CD4-positive, alpha-beta T cell (primary cell): Measurements from ENCODE around the gene NCKAP5. TPM values are rescaled to one million over a fixed set of nuclear protein-coding genes. Genes with fewer than 3 reads are reported as not detected.

Experiments
- ATAC-seq: fragments of 200-7000 bp; cut with Tn5 transposase; one replicate; pipeline ENCODE4 v1.10.0; 2022; ENCODE audit warnings: mild to moderate bottlenecking; ENCODE audit not compliant: poor library complexity
- CTCF ChIA-PET: fragments of 350-600 bp; sonication (Branson Sonifier 250); formaldehyde crosslinking; loops from one replicate; lab custom pipeline; 2021; ENCODE audit warnings: antibody characterized with exemption, inconsistent platforms; lab: Charles Lee
- POLR2A ChIA-PET: fragments of 350-600 bp; sonication (Branson Sonifier 250); formaldehyde crosslinking; loops from one replicate; lab custom pipeline; 2021; ENCODE audit warnings: antibody characterized with exemption, inconsistent platforms; lab: Charles Lee
- DNase-seq, 14 experiments: peaks; one replicate each; pipeline ENCODE4 v3.0.0-alpha.2; 2013 to 2020; ENCODE audit warnings: mixed read lengths in 2 of 14
- H3K27ac ChIP-seq, 2 donors: one replicate each; pipeline versions ENCODE4 v1.5.1 to v1.7.0; 2013; ENCODE audit warnings: low read length in 2 of 2, low read depth in 1 of 2, mild to moderate bottlenecking in 1 of 2
- H3K27me3 ChIP-seq, 2 experiments: 1 replicate in 1 of 2; 2 replicates in 1 of 2; pipeline versions ENCODE4 v1.6.1 to v1.7.0; 2013; ENCODE audit warnings: low read length in 2 of 2, control low read depth in 1 of 2, mild to moderate bottlenecking in 1 of 2, moderate library complexity in 1 of 2; ENCODE audit not compliant: insufficient read depth in 2 of 2, control insufficient read depth in 1 of 2
- H3K36me3 ChIP-seq: one replicate; pipeline ENCODE4 v1.6.1; 2013; ENCODE audit warnings: low read length, control low read depth; ENCODE audit not compliant: insufficient read depth
- H3K4me1 ChIP-seq: one replicate; pipeline ENCODE4 v1.6.1; 2013; ENCODE audit warnings: low read length, control low read depth; ENCODE audit not compliant: insufficient read depth
- H3K4me3 ChIP-seq: one replicate; pipeline ENCODE4 v1.5.1; 2013; ENCODE audit warnings: mild to moderate bottlenecking, low read length, moderate library complexity
- H3K9me3 ChIP-seq, 2 experiments: 1 replicate in 1 of 2; 2 replicates in 1 of 2; pipeline versions ENCODE4 v1.6.1 to v1.7.0; 2013; ENCODE audit warnings: low read length in 2 of 2, mild to moderate bottlenecking in 2 of 2, control low read depth in 1 of 2, moderate library complexity in 1 of 2; ENCODE audit not compliant: control insufficient read depth in 1 of 2, insufficient read depth in 1 of 2
- H3K27ac Mint-ChIP-seq: one replicate; pipeline ENCODE4 v1.8.0; 2020; ENCODE audit warnings: mixed read lengths
- H3K27me3 Mint-ChIP-seq: one replicate; pipeline ENCODE4 v1.8.0; 2021; ENCODE audit warnings: mixed read lengths
- H3K36me3 Mint-ChIP-seq: one replicate; pipeline ENCODE4 v1.8.0; 2021; ENCODE audit warnings: low read depth, mixed read lengths
- H3K4me1 Mint-ChIP-seq: one replicate; pipeline ENCODE4 v1.8.0; 2021; ENCODE audit warnings: low read depth, mixed read lengths
- H3K4me3 Mint-ChIP-seq: one replicate; pipeline ENCODE4 v1.8.0; 2020; ENCODE audit warnings: mild to moderate bottlenecking, mixed read lengths
- H3K9me3 Mint-ChIP-seq: one replicate; pipeline ENCODE4 v1.8.0; 2020; ENCODE audit warnings: mixed read lengths
- intact Hi-C, 2 experiments: fragments of 100-400 bp; cut with DNase I in 1 of 2; cut with micrococcal nuclease in 1 of 2; formaldehyde crosslinking; loops; one replicate each; pipeline versions ENCODE4 v1.15.1 to v1.9.0; 2023 to 2025; cut with DNase I, micrococcal nuclease
- total RNA-seq, 174 experiments: library from RNA in 2 of 174; stranded (reverse) in 2 of 174; gene quantifications; one replicate each; pipeline ENCODE4 v1.2.3 and lab custom pipeline; 2021 to 2026
- TF ChIP-seq, protein P1 (sequence below): fragments of 200-600 bp; IDR thresholded peaks from one replicate; pipeline ENCODE4 v1.8.0; 2022; ENCODE audit warnings: antibody characterized with exemption, mild to moderate bottlenecking

The NCKAP5 gene
- total RNA-seq, 2 experiments from 2014 or later: not detected

- no peaks in the 10 kb centered on the region for H3K36me3 ChIP-seq
- H3K4me3 Mint-ChIP-seq: no peak overlapping the region
- ChIA-PET CTCF (no interaction called here), POLR2A (no interaction called here)
- no peaks in the 10 kb centered on the region for H3K4me1 Mint-ChIP-seq
- ATAC-seq: no peak
- no peaks in the 10 kb centered on the region for H3K9me3 ChIP-seq
- TF ChIP-seq, protein P1, sequence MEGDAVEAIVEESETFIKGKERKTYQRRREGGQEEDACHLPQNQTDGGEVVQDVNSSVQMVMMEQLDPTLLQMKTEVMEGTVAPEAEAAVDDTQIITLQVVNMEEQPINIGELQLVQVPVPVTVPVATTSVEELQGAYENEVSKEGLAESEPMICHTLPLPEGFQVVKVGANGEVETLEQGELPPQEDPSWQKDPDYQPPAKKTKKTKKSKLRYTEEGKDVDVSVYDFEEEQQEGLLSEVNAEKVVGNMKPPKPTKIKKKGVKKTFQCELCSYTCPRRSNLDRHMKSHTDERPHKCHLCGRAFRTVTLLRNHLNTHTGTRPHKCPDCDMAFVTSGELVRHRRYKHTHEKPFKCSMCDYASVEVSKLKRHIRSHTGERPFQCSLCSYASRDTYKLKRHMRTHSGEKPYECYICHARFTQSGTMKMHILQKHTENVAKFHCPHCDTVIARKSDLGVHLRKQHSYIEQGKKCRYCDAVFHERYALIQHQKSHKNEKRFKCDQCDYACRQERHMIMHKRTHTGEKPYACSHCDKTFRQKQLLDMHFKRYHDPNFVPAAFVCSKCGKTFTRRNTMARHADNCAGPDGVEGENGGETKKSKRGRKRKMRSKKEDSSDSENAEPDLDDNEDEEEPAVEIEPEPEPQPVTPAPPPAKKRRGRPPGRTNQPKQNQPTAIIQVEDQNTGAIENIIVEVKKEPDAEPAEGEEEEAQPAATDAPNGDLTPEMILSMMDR: no peak
- H3K27me3 Mint-ChIP-seq: no peaks in the 10 kb centered on the region
- no peaks in the 10 kb centered on the region for H3K27me3 ChIP-seq
- intact Hi-C loops: loop anchor here in 1 of 2 experiments (1.0 kb wide), 1 partner anchor 13 kb away; no protein-coding TSS in a partner anchor
- no peak overlapping the region for H3K27ac Mint-ChIP-seq
- no peak overlapping the region for H3K4me3 ChIP-seq
- H3K4me1 ChIP-seq: no peaks in the 10 kb centered on the region
- H3K36me3 Mint-ChIP-seq: no peaks in the 10 kb centered on the region
- no peak overlapping the region for H3K27ac ChIP-seq
- peaks cover 5% of the 10 kb centered on the region for H3K9me3 Mint-ChIP-seq
- DNase-seq: no peak
These were observed 589.4 kb downstream of the NCKAP5 start for GRCh38 chr2:132978840-132979239.

DNA sequence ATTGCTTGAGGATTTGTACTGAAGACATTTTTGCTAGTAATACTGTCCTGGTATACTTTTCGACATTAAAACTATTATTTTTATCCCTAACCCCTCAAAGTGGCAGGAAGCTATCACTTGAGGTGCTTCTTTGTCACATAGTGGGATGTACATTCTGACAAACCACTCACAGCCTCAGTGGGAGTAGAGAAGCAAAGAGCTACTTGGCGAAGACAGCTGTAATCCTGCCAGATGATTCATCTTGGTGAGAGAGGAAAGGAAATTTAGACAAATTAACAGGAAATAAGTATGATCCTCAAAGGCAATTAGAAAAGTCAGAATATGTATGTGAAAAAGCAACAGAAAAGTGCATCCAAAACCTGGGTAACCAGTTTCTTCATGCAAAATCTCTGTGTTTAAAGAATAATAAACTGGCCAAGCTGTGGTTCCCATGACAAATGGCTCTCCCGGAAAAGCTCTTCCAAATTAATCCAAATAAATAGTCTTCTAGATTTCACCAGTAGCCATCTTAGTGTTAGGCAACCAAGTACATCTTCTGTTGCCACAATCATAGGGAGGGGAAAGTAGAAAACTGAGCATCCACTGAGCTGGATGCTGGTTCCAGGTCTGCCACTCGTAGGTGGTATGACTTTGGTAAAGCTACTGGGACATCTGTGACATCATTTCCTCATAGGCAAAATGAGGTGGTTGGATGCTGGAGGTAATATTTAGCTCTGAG lies 590.3 kb downstream of the NCKAP5 start:
- Mint-ChIP-seq H3K27ac (no peak overlapping the region), H3K9me3 (peaks cover 5% of the 10 kb centered on the region), H3K4me3 (no peak overlapping the region), H3K4me1 (no peaks in the 10 kb centered on the region), H3K36me3 (no peaks in the 10 kb centered on the region), H3K27me3 (no peaks in the 10 kb centered on the region)
- intact Hi-C loops: loop anchor here in 1 of 2 experiments (1.0 kb wide), 1 partner anchor 12 kb away; no protein-coding TSS in a partner anchor
- DNase-seq: no peak
- no peaks in the 10 kb centered on the region for H3K4me1 ChIP-seq
- ChIA-PET CTCF (no interaction called here), POLR2A (no interaction called here)
- H3K9me3 ChIP-seq: no peaks in the 10 kb centered on the region
- no peaks in the 10 kb centered on the region for H3K36me3 ChIP-seq
- no peak overlapping the region for H3K27ac ChIP-seq
- no peak for ATAC-seq
- no peaks in the 10 kb centered on the region for H3K27me3 ChIP-seq
- TF ChIP-seq, protein P1: no peak
- no peak overlapping the region for H3K4me3 ChIP-seq

DNA sequence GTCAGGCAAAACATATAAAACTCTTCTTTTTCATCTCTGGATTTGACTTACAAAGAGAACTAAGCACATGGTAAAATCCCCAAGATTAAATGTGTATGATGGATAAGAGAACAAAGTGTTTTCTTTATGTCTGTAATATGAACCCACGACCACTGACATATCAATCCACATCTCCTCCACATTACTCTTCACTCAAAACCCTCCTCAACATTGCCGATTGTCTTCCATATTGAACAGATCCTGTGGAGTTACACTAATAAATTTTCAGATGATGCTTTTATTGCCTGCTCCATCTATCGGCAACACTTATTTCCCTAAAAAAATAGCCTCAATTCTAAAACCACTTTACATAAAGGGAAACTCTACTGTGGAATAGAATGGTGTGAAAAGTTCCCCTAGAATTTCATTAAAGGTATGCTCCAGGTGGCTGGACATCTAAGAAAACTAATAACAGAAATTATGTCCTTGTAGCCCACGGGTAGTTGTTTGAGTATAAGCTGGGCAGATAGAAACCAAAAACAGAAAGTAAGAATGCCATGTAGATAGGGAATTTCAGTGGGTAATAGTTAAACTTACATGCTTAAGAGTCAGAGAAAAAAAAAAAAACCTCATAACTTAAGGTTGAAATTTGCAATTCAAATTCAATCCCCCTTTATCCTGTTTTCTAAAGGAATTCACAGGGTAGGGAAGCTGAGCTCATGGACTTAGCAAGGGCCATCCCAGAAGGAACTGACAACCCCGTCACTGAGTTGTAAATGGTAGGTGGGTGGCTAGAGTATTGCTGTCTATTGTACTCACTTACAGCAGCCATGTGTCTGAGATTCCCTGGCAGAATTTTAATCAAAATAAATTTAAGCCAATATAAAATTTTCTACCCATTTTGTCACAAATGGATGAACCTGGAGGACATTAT lies 592.8 kb downstream of the NCKAP5 start:
- no peaks in the 10 kb centered on the region for H3K27me3 Mint-ChIP-seq
- Histone ChIP-seq H3K27me3 (no peaks in the 10 kb centered on the region), H3K36me3 (no peaks in the 10 kb centered on the region), H3K4me3 (no peak overlapping the region), H3K27ac (no peak overlapping the region), H3K9me3 (no peaks in the 10 kb centered on the region), H3K4me1 (no peaks in the 10 kb centered on the region)
- no peak overlapping the region for H3K27ac Mint-ChIP-seq
- TF ChIP-seq, protein P1: no peak
- ChIA-PET CTCF (no interaction called here), POLR2A (no interaction called here)
- intact Hi-C loops: no loop called here
- H3K4me1 Mint-ChIP-seq: no peaks in the 10 kb centered on the region
- H3K4me3 Mint-ChIP-seq: no peak overlapping the region
- ATAC-seq (no peak), DNase-seq (no peak)
- peaks cover 5% of the 10 kb centered on the region for H3K9me3 Mint-ChIP-seq
- no peaks in the 10 kb centered on the region for H3K36me3 Mint-ChIP-seq
